GM19035 (cell line): Measurements from ENCODE around the gene CNOT11.
A peak's percentile ranks its signal among the peaks of the same experiment; 100 is the strongest.
"Not testable (repeated sequence)": the region's sequence is repeated elsewhere in the genome, so short reads cannot be mapped to it uniquely, and the experiment has no call there.

Experiments
- ATAC-seq: cut with Tn5 transposase; IDR thresholded peaks from one replicate; pipeline ENCODE4 v1.9.1; 2021; ENCODE audit not compliant: unreplicated experiment

Gene CNOT11

DNA sequence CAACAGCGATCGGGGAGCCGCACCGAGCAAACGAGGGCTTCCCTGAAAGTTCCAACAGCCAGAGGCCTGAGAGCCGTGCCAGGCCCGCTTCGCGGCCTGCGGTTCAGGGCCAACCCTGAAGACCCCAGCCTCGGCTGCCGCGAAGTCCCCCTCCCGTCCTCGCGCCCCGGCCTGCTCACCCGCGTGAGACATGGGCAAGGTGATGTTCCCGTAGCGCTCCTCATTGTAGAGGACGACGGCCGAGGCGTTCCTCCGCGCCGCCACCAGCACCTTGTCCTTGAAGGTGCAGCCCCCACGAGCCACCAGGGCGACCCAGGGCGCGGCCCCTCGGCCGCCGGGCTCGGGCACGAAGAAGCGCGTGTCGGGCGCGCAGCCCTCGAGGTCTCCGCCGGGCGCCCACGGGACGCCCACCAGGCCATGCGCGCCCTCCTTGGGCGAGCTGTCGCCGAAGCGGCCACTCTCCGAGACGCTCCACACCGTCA is 55.3 kb downstream of the CNOT11 start:
- peak; percentile 16 for ATAC-seq

DNA sequence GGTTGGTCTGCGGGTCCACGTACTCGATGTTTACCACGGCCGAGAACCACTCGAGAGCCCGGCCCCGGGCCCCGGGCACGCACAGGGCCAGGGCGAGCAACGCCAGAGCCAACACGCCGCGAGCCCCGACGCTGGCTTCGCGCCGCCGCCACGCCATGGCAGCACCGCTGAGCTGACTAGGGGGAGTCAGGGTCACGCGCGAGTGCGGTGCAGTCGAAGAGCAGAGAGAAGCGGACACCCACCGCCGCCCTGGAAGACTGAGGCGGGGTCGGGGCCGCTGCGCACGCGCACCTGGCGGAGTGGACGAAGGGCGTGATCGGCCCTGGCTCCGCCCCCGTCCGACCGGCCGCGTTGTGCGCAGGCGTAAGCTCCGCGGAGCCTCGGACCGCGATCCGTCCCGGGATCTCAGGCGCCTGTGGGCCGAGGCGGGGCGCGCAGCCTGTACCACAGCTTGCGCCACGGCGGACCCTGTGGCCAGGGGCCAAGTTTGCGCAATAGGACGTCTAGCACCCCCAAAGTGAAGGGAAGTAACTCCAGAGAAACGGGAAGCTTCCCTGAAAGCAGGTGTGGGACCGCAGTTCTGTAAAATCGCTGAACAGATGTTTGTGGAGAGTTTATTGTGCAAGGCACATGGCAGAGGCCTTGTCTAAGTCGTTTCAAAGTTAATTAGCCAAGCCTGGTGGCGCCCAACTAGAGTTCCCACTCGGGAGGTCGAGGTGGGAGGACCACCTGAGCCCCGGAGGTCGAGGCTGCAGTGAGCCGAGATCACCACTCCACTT is 55.9 kb downstream of the CNOT11 start, which contains the start of gene RNF149:
Gene RNF149, minus strand, starts transcription at position 270 of the 779 bp plus-strand sequence. Its CDS starts 113 bp downstream, at position 157.
- ATAC-seq: peak; percentile 66

GRCh38 chr2:101310090-101310833 is 57.6 kb downstream of the CNOT11 start:
- ATAC-seq: no peak

GRCh38 chr2:101310834-101311695 is 58.4 kb downstream of the CNOT11 start:
- no peak for ATAC-seq

- no peak for ATAC-seq
Measured at GRCh38 chr2:101311696-101312017, 59.0 kb downstream of the CNOT11 start.

- ATAC-seq: not testable (repeated sequence)
Measured at GRCh38 chr2:101316568-101316967, 63.9 kb downstream of the CNOT11 start.
